Thyroid gland (tissue), 4 donors: ENCODE results near the gene HYDIN. TPM values are rescaled to one million over a fixed set of nuclear protein-coding genes. Genes with fewer than 3 reads are reported as not detected.

Source experiments
- DNase-seq, 2 donors: peaks; one replicate each; pipeline ENCODE4 v3.0.0-alpha.2; 2019
- H3K27ac ChIP-seq, 3 donors: fragments of 200-600 bp; sonication (generic); 1 replicate in 2 of 3; 2 replicates in 1 of 3; pipeline ENCODE4 v1.5.1; 2016 to 2019; ENCODE audit warnings: mild to moderate bottlenecking in 1 of 3, moderate library complexity in 1 of 3
- H3K27me3 ChIP-seq: fragments of 200-600 bp; sonication (generic); one replicate; pipeline ENCODE4 v1.5.1; 2019
- H3K36me3 ChIP-seq, 2 donors: fragments of 200-600 bp; sonication (generic); one replicate each; pipeline ENCODE4 v1.5.1; 2016 to 2019
- H3K4me1 ChIP-seq, 2 donors: fragments of 200-600 bp; sonication (generic); one replicate each; pipeline ENCODE4 v1.5.1; 2017 to 2019
- H3K4me3 ChIP-seq, 3 donors: fragments of 200-600 bp; sonication (generic); replicated peaks in 1 of 3; 1 replicate in 2 of 3; 2 replicates in 1 of 3; pipeline ENCODE4 v1.5.1; 2016; ENCODE audit warnings: mild to moderate bottlenecking in 1 of 3
- H3K9me3 ChIP-seq: fragments of 200-600 bp; sonication (generic); one replicate; pipeline ENCODE4 v1.5.1; 2017
- CTCF ChIP-seq, 6 experiments: fragments of 200-600 bp in 3 of 6; fragments of 450-650 bp in 3 of 6; sonication (generic) in 3 of 6; IDR thresholded peaks; one replicate each; pipeline ENCODE4 v1.5.1; 2016 to 2019; ENCODE audit warnings: antibody characterized with exemption in 6 of 6, mild to moderate bottlenecking in 2 of 6, inconsistent platforms in 1 of 6, moderate library complexity in 1 of 6
- POLR2A ChIP-seq, 2 donors: fragments of 450-650 bp; IDR thresholded peaks; one replicate each; pipeline ENCODE4 v1.6.1; 2017; ENCODE audit warnings: antibody characterized with exemption in 2 of 2, mild to moderate bottlenecking in 2 of 2, moderate library complexity in 1 of 2
- WGBS, 2 donors: methylation state at CpG; one replicate each; pipeline ENCODE4 v1.1.5; 2017; 5-methylcytosine and 5-hydroxymethylcytosine counted together
- intact Hi-C: fragments of 100-400 bp; cut with DNase I; formaldehyde crosslinking; loops from one replicate; pipeline ENCODE4 v1.15.1; 2023
- total RNA-seq, 4 donors: library from RNA; depleted of rRNA; stranded (reverse); fragments of >200 nt; gene quantifications; one replicate each; pipeline ENCODE4 v1.2.3, GENCODE V29; 2016

Gene HYDIN
- total RNA-seq, 4 donors from 2014 or later = 10.1 to 26.3 (median 21.3) TPM

GRCh38 chr16:70793851-70794502, 436.5 kb downstream of the HYDIN start:
- intact Hi-C loops = no loop called here
- DNase-seq = no peak
- Histone ChIP-seq H3K27me3 (no peaks in the 10 kb centered on the region), H3K4me1 (peaks cover 22 to 39% of the 10 kb centered on the region in 2 donors), H3K9me3 (no peaks in the 10 kb centered on the region), H3K27ac (no peak overlapping the region), H3K4me3 (no peak overlapping the region), H3K36me3 (no peaks in the 10 kb centered on the region)
- WGBS, 2 donors = 91 to 92% methylated on average over 8 of the region's 8 CpGs
- TF ChIP-seq POLR2A (IDR thresholded peaks at IDR 0.05) (no peak), CTCF (IDR thresholded peaks at IDR 0.05) (no peak)

- Histone ChIP-seq H3K4me1 (peaks cover 30 to 44% of the 10 kb centered on the region in 2 donors), H3K27ac (no peak overlapping the region), H3K27me3 (no peaks in the 10 kb centered on the region), H3K9me3 (no peaks in the 10 kb centered on the region), H3K36me3 (peaks cover 1 to 2% of the 10 kb centered on the region in 2 donors), H3K4me3 (no peak overlapping the region)
- no peak for TF ChIP-seq POLR2A (IDR thresholded peaks at IDR 0.05)
- TF ChIP-seq CTCF (IDR thresholded peaks at IDR 0.05) = no peak
- DNase-seq = no peak
- 79 to 82% methylated on average over 8 of the region's 8 CpGs for WGBS, 2 donors
- intact Hi-C loops = no loop called here
Observed at GRCh38 chr16:70790815-70791214, 439.7 kb downstream of the HYDIN start.

- no peak for TF ChIP-seq CTCF (IDR thresholded peaks at IDR 0.05)
- TF ChIP-seq POLR2A (IDR thresholded peaks at IDR 0.05) = no peak
- H3K4me1 ChIP-seq = peaks cover 26 to 34% of the 10 kb centered on the region in 2 donors
- H3K36me3 ChIP-seq = peaks cover 11 to 12% of the 10 kb centered on the region in 2 donors
- intact Hi-C loops = no loop called here
- 56 to 58% methylated on average over 16 of the region's 16 CpGs for WGBS, 2 donors
- H3K9me3 ChIP-seq = no peaks in the 10 kb centered on the region
- H3K27ac ChIP-seq = peak overlapping the region; percentile 33 to 61 (median 38)
- H3K4me3 ChIP-seq = no peak overlapping the region
- peak; percentile 38 to 53 for DNase-seq
- no peaks in the 10 kb centered on the region for H3K27me3 ChIP-seq
Observed at GRCh38 chr16:70789595-70790447, 440.7 kb downstream of the HYDIN start.

GRCh38 chr16:70788668-70789594, 441.6 kb downstream of the HYDIN start:
- peak overlapping the region; percentile 33 to 61 (median 38) for H3K27ac ChIP-seq
- H3K27me3 ChIP-seq = no peaks in the 10 kb centered on the region
- 51 to 61% methylated on average over 13 to 18 of the region's 18 CpGs for WGBS, 2 donors
- H3K4me3 ChIP-seq = no peak overlapping the region
- H3K36me3 ChIP-seq = peaks cover 19 to 20% of the 10 kb centered on the region in 2 donors
- peak; percentile 72 to 76 for DNase-seq
- peaks cover 26 to 33% of the 10 kb centered on the region in 2 donors for H3K4me1 ChIP-seq
- intact Hi-C loops = no loop called here
- H3K9me3 ChIP-seq = no peaks in the 10 kb centered on the region
- TF ChIP-seq CTCF (IDR thresholded peaks at IDR 0.05) = no peak
- TF ChIP-seq POLR2A (IDR thresholded peaks at IDR 0.05) = no peak
